HepG2 (cell line): Measurements from ENCODE around the gene FETUB. TPM values are rescaled to one million over a fixed set of nuclear protein-coding genes. Genes with fewer than 3 reads are reported as not detected.

Source experiments
- BCL3 ChIP-seq: sonication (generic); formaldehyde crosslinking; IDR thresholded peaks from 2 replicates; pipeline ENCODE4 v1.5.1; 2020; ENCODE audit warnings: mild to moderate bottlenecking, missing genetic modification reagents, moderate library complexity
- CSRNP1 ChIP-seq: sonication (generic); formaldehyde crosslinking; IDR thresholded peaks from 2 replicates; pipeline ENCODE4 v1.8.1; 2023; ENCODE audit warnings: mild to moderate bottlenecking, missing genetic modification reagents
- HMG20A ChIP-seq: IDR thresholded peaks from 2 replicates; pipeline ENCODE4 v1.6.1; 2016; ENCODE audit warnings: borderline replicate concordance
- KDM2A ChIP-seq: sonication (generic); formaldehyde crosslinking; IDR thresholded peaks from 2 replicates; pipeline ENCODE4 v1.4.0; 2020; ENCODE audit warnings: low read depth, missing genetic modification reagents, borderline replicate concordance
- POLR2AphosphoS2 ChIP-seq: IDR thresholded peaks from 2 replicates; pipeline ENCODE4 v1.6.1; 2011; ENCODE audit warnings: low read depth, low read length, improper control_type of control experiment
- RBM39 ChIP-seq: fragments of 200-400 bp; formaldehyde crosslinking; IDR thresholded peaks from one replicate; pipeline ENCODE4 v1.6.1; 2018; ENCODE audit warnings: antibody characterized with exemption, mild to moderate bottlenecking, low read depth, low read length; ENCODE audit not compliant: poor library complexity, severe bottlenecking
- THAP7 ChIP-seq: sonication (generic); formaldehyde crosslinking; IDR thresholded peaks from 2 replicates; pipeline ENCODE4 v1.8.1; 2023; ENCODE audit warnings: mild to moderate bottlenecking, missing genetic modification reagents
- TP53 ChIP-seq: sonication (generic); formaldehyde crosslinking; conservative IDR thresholded peaks from 2 replicates; pipeline ENCODE4 v1.4.0; 2020; ENCODE audit warnings: missing genetic modification reagents
- UBTF ChIP-seq: sonication (generic); formaldehyde crosslinking; IDR thresholded peaks from 2 replicates; pipeline ENCODE4 v1.4.0; 2020; ENCODE audit warnings: mild to moderate bottlenecking, missing genetic modification reagents
- ZBTB21 ChIP-seq: sonication (generic); formaldehyde crosslinking; IDR thresholded peaks from 2 replicates; pipeline ENCODE4 v1.4.0; 2020; ENCODE audit warnings: missing genetic modification reagents
- ZBTB26 ChIP-seq: IDR thresholded peaks from 2 replicates; pipeline ENCODE4 v1.6.1; 2016; ENCODE audit warnings: missing compliant biosample characterization, missing genetic modification reagents, borderline replicate concordance
- ZFP90 ChIP-seq: sonication (generic); formaldehyde crosslinking; IDR thresholded peaks from 2 replicates; pipeline ENCODE4 v1.8.0; 2022; ENCODE audit warnings: missing genetic modification reagents, mild to moderate bottlenecking, inconsistent platforms, borderline replicate concordance
- ZNF24 ChIP-seq: fragments of 450-650 bp; IDR thresholded peaks from 2 replicates; pipeline ENCODE4 v1.6.1; 2017; ENCODE audit warnings: antibody characterized with exemption, mild to moderate bottlenecking
- ZNF251 ChIP-seq: sonication (generic); formaldehyde crosslinking; IDR thresholded peaks from 2 replicates; pipeline ENCODE4 v1.9.0; 2021; ENCODE audit warnings: mild to moderate bottlenecking, missing genetic modification reagents
- ZNF253 ChIP-seq: sonication (generic); formaldehyde crosslinking; IDR thresholded peaks from 2 replicates; pipeline ENCODE4 v1.8.0; 2022; ENCODE audit warnings: mild to moderate bottlenecking, missing genetic modification reagents, borderline replicate concordance
- polyA plus RNA-seq, 8 experiments: library from polyadenylated mRNA; depleted of rRNA in 3 of 8; stranded (reverse) in 7 of 8; unstranded in 1 of 8; fragments of >200 nt; fragmentation: Illumina TruSeq in 4 of 8; extraction: Trizol in 4 of 8; gene quantifications; 2 replicates each; pipeline versions ENCODE4 v1.2.1 to v1.2.3, GENCODE V29; 2011 to 2016; ENCODE audit warnings: low read depth in 4 of 8, missing spikeins in 1 of 8, mixed read lengths in 1 of 8; ENCODE audit not compliant: insufficient read depth in 1 of 8
- total RNA-seq, 5 experiments: library from RNA; depleted of rRNA; stranded (reverse); fragments of >200 nt; fragmentation: Illumina TruSeq; extraction: Trizol; gene quantifications; 2 replicates each; pipeline ENCODE4 v1.2.3, GENCODE V29; 2016; ENCODE audit warnings: low read depth in 1 of 5
- TF ChIP-seq, protein P1 (sequence below): sonication (generic); formaldehyde crosslinking; conservative IDR thresholded peaks from 2 replicates; pipeline ENCODE4 v1.8.0; 2022; ENCODE audit warnings: low read depth, missing genetic modification reagents
- TF ChIP-seq, protein P2 (sequence below): sonication (generic); formaldehyde crosslinking; IDR thresholded peaks from 2 replicates; pipeline ENCODE4 v1.5.1; 2020; ENCODE audit warnings: mild to moderate bottlenecking, missing genetic modification reagents

FETUB gene
- total and polyA plus RNA-seq, 2 of the 13 experiments (the other 11 are each of a cell fraction or from before 2014, with no cell fraction given): 2.1 to 4.4 TPM

- TF ChIP-seq, protein P1, sequence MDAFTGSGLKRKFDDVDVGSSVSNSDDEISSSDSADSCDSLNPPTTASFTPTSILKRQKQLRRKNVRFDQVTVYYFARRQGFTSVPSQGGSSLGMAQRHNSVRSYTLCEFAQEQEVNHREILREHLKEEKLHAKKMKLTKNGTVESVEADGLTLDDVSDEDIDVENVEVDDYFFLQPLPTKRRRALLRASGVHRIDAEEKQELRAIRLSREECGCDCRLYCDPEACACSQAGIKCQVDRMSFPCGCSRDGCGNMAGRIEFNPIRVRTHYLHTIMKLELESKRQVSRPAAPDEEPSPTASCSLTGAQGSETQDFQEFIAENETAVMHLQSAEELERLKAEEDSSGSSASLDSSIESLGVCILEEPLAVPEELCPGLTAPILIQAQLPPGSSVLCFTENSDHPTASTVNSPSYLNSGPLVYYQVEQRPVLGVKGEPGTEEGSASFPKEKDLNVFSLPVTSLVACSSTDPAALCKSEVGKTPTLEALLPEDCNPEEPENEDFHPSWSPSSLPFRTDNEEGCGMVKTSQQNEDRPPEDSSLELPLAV (CRISPR knock-in tag): no peak
- no peak for TF ChIP-seq ZBTB26 (CRISPR knock-in tag)
- TF ChIP-seq ZNF251 (CRISPR knock-in tag): no peak
- 0 out of 2 replicates have a peak, but pooled peaks have one; percentile 21 for TF ChIP-seq KDM2A (CRISPR knock-in tag)
- no peak for TF ChIP-seq ZBTB21 (CRISPR knock-in tag)
- TF ChIP-seq HMG20A: no peak
- no peak for TF ChIP-seq ZNF253 (CRISPR knock-in tag)
- TF ChIP-seq THAP7 (CRISPR knock-in tag): peak; percentile 47; the same call in 1 of the 2 replicates
- TF ChIP-seq, protein P2, sequence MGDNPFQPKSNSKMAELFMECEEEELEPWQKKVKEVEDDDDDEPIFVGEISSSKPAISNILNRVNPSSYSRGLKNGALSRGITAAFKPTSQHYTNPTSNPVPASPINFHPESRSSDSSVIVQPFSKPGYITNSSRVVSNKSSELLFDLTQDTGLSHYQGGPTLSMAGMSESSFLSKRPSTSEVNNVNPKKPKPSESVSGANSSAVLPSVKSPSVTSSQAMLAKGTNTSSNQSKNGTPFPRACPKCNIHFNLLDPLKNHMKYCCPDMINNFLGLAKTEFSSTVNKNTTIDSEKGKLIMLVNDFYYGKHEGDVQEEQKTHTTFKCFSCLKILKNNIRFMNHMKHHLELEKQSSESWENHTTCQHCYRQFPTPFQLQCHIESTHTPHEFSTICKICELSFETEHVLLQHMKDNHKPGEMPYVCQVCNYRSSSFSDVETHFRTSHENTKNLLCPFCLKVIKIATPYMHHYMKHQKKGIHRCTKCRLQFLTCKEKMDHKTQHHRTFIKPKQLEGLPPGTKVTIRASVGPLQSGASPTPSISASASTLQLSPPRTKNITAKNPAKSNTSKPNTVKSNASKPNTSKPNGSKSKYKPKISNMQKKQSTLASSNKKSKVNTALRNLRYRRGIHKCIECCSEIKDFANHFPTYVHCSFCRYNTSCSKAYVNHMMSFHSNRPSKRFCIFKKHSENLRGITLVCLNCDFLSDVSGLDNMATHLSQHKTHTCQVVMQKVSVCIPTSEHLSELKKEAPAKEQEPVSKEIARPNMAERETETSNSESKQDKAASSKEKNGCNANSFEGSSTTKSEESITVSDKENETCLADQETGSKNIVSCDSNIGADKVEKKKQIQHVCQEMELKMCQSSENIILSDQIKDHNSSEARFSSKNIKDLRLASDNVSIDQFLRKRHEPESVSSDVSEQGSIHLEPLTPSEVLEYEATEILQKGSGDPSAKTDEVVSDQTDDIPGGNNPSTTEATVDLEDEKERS: no peak
- no peak for TF ChIP-seq POLR2AphosphoS2
- no peak for TF ChIP-seq ZNF24
- no peak for TF ChIP-seq RBM39
- no peak for TF ChIP-seq TP53 (CRISPR knock-in tag)
- TF ChIP-seq CSRNP1 (CRISPR knock-in tag): no peak
- TF ChIP-seq UBTF (CRISPR knock-in tag): no peak
- no peak for TF ChIP-seq ZFP90 (CRISPR knock-in tag)
- TF ChIP-seq BCL3 (CRISPR knock-in tag): no peak
Observed at GRCh38 chr3:186594591-186595113, 45.5 kb upstream of the FETUB start (continued).
